HepG2 (cell line): ENCODE measurements around the gene RAB5B. TPM values are rescaled to one million over a fixed set of nuclear protein-coding genes. Genes with fewer than 3 reads are reported as not detected.

Source experiments
- KAT7 ChIP-seq: IDR thresholded peaks from 2 replicates; pipeline ENCODE4 v1.6.1; 2018; ENCODE audit warnings: borderline replicate concordance, missing compliant biosample characterization
- NCOA1 ChIP-seq: sonication (generic); formaldehyde crosslinking; IDR thresholded peaks from 2 replicates; pipeline ENCODE4 v1.9.0; 2021; ENCODE audit warnings: missing genetic modification reagents
- NR2F1 ChIP-seq, 2 experiments: fragments of 450-650 bp in 1 of 2; formaldehyde crosslinking in 1 of 2; IDR thresholded peaks; 2 replicates each; pipeline versions ENCODE4 v1.5.0 to v1.6.1; 2016 to 2020; ENCODE audit warnings: mild to moderate bottlenecking in 1 of 2, missing compliant biosample characterization in 1 of 2, missing genetic modification reagents in 1 of 2, moderate library complexity in 1 of 2
- SIN3A ChIP-seq: IDR thresholded peaks from 2 replicates; pipeline ENCODE4 v1.6.1; 2011; ENCODE audit warnings: low read depth, mild to moderate bottlenecking, control low read depth, low read length, borderline replicate concordance
- SNAI1 ChIP-seq: sonication (generic); formaldehyde crosslinking; IDR thresholded peaks from 2 replicates; pipeline ENCODE4 v1.5.0; 2020; ENCODE audit warnings: mild to moderate bottlenecking, missing genetic modification reagents, borderline replicate concordance
- SP1 ChIP-seq, 2 experiments: fragments of 450-650 bp in 1 of 2; sonication (generic) in 1 of 2; formaldehyde crosslinking in 1 of 2; IDR thresholded peaks; 2 replicates each; pipeline versions ENCODE4 v1.4.0 to v1.6.1; 2016 to 2020; ENCODE audit warnings: missing genetic modification reagents in 1 of 2
- ZNF263 ChIP-seq: sonication (generic); formaldehyde crosslinking; IDR thresholded peaks from 2 replicates; pipeline ENCODE4 v1.4.0; 2020; ENCODE audit warnings: missing genetic modification reagents
- ZNF547 ChIP-seq: sonication (generic); formaldehyde crosslinking; IDR thresholded peaks from 2 replicates; pipeline ENCODE4 v1.5.1; 2020; ENCODE audit warnings: mild to moderate bottlenecking, missing genetic modification reagents
- ZNF557 ChIP-seq: sonication (generic); formaldehyde crosslinking; IDR thresholded peaks from 2 replicates; pipeline ENCODE4 v1.4.0; 2020; ENCODE audit warnings: missing genetic modification reagents
- ZNF564 ChIP-seq: sonication (generic); formaldehyde crosslinking; IDR thresholded peaks from 2 replicates; pipeline ENCODE4 v1.8.1; 2023; ENCODE audit warnings: mild to moderate bottlenecking, missing genetic modification reagents
- ZNF567 ChIP-seq: sonication (generic); formaldehyde crosslinking; IDR thresholded peaks from 2 replicates; pipeline ENCODE4 v1.8.1; 2023; ENCODE audit warnings: mild to moderate bottlenecking, missing genetic modification reagents, borderline replicate concordance
- polyA plus RNA-seq, 8 experiments: library from polyadenylated mRNA; depleted of rRNA in 3 of 8; stranded (reverse) in 7 of 8; unstranded in 1 of 8; fragments of >200 nt; fragmentation: Illumina TruSeq in 4 of 8; extraction: Trizol in 4 of 8; gene quantifications; 2 replicates each; pipeline versions ENCODE4 v1.2.1 to v1.2.3, GENCODE V29; 2011 to 2016; ENCODE audit warnings: low read depth in 4 of 8, missing spikeins in 1 of 8, mixed read lengths in 1 of 8; ENCODE audit not compliant: insufficient read depth in 1 of 8
- total RNA-seq, 5 experiments: library from RNA; depleted of rRNA; stranded (reverse); fragments of >200 nt; fragmentation: Illumina TruSeq; extraction: Trizol; gene quantifications; 2 replicates each; pipeline ENCODE4 v1.2.3, GENCODE V29; 2016; ENCODE audit warnings: low read depth in 1 of 5
- TF ChIP-seq, protein P1 (sequence below): sonication (generic); formaldehyde crosslinking; IDR thresholded peaks from 2 replicates; pipeline ENCODE4 v1.5.1; 2020; ENCODE audit warnings: mild to moderate bottlenecking, missing genetic modification reagents, moderate library complexity
- TF ChIP-seq, protein P2 (sequence below): sonication (generic); formaldehyde crosslinking; IDR thresholded peaks from 2 replicates; pipeline ENCODE4 v1.8.1; 2023; ENCODE audit warnings: mild to moderate bottlenecking, missing genetic modification reagents, borderline replicate concordance
- TF ChIP-seq, protein P3 (sequence below): sonication (generic); formaldehyde crosslinking; IDR thresholded peaks from 2 replicates; pipeline ENCODE4 v1.4.0; 2020; ENCODE audit warnings: missing genetic modification reagents, borderline replicate concordance
- TF ChIP-seq, protein P4 (sequence below): sonication (generic); formaldehyde crosslinking; IDR thresholded peaks from 2 replicates; pipeline ENCODE4 v1.4.0; 2020; ENCODE audit warnings: mild to moderate bottlenecking, low read depth, missing genetic modification reagents

The RAB5B gene
- total and polyA plus RNA-seq, 2 of the 13 experiments (the other 11 are each of a cell fraction or from before 2014, with no cell fraction given): 26.0 to 68.3 TPM

DNA sequence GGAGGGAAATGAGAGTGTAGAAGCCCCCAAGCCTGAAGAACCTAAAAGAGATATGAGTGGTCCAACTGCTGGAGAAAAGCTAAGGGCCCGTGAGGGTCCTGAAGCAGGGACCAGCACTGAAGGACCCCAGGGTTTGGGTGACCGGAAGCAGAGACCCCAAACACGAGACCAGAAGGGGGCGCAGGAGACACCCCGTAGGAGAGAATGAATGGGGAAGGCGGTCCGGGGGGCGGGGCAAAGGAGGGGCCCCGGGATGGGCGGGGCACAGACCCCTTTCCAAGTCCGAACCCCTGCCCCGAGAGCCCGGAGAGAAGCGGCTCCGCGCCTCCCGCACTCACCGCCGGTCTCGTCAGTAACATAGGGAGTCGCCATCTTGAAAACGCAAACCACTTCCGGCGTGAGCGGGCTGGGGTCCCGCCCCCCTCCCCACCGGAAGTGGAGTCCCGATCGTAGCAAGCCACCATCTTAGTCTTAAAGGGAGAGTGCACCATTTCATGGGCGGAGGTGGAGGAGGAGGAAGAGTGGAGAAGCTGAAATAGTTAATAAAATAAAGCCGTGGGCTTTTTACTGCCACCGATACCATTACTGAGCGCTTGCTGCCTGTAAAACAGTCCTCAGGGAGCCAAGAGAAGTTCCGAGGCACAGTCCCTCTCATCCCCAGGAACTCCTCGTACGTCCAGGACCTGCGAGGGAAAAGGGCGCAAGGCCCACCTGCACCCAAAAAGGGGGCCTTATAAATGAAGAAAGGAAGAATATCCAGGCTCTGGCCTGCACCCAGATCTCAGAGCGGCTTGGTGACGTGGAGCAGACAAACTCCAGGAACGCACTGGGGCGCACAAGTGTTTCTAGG, 46.9 kb upstream of the RAB5B start (continued):
- TF ChIP-seq, protein P1, sequence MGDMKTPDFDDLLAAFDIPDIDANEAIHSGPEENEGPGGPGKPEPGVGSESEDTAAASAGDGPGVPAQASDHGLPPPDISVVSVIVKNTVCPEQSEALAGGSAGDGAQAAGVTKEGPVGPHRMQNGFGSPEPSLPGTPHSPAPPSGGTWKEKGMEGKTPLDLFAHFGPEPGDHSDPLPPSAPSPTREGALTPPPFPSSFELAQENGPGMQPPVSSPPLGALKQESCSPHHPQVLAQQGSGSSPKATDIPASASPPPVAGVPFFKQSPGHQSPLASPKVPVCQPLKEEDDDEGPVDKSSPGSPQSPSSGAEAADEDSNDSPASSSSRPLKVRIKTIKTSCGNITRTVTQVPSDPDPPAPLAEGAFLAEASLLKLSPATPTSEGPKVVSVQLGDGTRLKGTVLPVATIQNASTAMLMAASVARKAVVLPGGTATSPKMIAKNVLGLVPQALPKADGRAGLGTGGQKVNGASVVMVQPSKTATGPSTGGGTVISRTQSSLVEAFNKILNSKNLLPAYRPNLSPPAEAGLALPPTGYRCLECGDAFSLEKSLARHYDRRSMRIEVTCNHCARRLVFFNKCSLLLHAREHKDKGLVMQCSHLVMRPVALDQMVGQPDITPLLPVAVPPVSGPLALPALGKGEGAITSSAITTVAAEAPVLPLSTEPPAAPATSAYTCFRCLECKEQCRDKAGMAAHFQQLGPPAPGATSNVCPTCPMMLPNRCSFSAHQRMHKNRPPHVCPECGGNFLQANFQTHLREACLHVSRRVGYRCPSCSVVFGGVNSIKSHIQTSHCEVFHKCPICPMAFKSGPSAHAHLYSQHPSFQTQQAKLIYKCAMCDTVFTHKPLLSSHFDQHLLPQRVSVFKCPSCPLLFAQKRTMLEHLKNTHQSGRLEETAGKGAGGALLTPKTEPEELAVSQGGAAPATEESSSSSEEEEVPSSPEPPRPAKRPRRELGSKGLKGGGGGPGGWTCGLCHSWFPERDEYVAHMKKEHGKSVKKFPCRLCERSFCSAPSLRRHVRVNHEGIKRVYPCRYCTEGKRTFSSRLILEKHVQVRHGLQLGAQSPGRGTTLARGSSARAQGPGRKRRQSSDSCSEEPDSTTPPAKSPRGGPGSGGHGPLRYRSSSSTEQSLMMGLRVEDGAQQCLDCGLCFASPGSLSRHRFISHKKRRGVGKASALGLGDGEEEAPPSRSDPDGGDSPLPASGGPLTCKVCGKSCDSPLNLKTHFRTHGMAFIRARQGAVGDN (CRISPR knock-in tag): peak; percentile 41
- TF ChIP-seq NCOA1 (no peak), KAT7 (CRISPR knock-in tag) (peak; percentile 43), ZNF557 (CRISPR knock-in tag) (peak; percentile 66; the same call in 1 of the 2 replicates), SP1 (IDR thresholded peaks at IDR 0.05) (no peak), SP1 (CRISPR knock-in tag; IDR thresholded peaks at IDR 0.05) (peak; percentile 64; the same call in 1 of the 2 replicates), NR2F1 (CRISPR knock-in tag; IDR thresholded peaks at IDR 0.05) (no peak), SNAI1 (CRISPR knock-in tag) (no peak), ZNF547 (CRISPR knock-in tag) (no peak), ZNF567 (CRISPR knock-in tag) (no peak), ZNF564 (no peak), ZNF263 (CRISPR knock-in tag) (no peak), SIN3A (peak; percentile 50; the same call in 1 of the 2 replicates)
- TF ChIP-seq, protein P2, sequence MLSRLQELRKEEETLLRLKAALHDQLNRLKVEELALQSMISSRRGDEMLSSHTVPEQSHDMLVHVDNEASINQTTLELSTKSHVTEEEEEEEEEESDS (CRISPR knock-in tag): no peak
- TF ChIP-seq, protein P3, sequence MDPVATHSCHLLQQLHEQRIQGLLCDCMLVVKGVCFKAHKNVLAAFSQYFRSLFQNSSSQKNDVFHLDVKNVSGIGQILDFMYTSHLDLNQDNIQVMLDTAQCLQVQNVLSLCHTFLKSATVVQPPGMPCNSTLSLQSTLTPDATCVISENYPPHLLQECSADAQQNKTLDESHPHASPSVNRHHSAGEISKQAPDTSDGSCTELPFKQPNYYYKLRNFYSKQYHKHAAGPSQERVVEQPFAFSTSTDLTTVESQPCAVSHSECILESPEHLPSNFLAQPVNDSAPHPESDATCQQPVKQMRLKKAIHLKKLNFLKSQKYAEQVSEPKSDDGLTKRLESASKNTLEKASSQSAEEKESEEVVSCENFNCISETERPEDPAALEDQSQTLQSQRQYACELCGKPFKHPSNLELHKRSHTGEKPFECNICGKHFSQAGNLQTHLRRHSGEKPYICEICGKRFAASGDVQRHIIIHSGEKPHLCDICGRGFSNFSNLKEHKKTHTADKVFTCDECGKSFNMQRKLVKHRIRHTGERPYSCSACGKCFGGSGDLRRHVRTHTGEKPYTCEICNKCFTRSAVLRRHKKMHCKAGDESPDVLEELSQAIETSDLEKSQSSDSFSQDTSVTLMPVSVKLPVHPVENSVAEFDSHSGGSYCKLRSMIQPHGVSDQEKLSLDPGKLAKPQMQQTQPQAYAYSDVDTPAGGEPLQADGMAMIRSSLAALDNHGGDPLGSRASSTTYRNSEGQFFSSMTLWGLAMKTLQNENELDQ (CRISPR knock-in tag): no peak
- TF ChIP-seq, protein P4, sequence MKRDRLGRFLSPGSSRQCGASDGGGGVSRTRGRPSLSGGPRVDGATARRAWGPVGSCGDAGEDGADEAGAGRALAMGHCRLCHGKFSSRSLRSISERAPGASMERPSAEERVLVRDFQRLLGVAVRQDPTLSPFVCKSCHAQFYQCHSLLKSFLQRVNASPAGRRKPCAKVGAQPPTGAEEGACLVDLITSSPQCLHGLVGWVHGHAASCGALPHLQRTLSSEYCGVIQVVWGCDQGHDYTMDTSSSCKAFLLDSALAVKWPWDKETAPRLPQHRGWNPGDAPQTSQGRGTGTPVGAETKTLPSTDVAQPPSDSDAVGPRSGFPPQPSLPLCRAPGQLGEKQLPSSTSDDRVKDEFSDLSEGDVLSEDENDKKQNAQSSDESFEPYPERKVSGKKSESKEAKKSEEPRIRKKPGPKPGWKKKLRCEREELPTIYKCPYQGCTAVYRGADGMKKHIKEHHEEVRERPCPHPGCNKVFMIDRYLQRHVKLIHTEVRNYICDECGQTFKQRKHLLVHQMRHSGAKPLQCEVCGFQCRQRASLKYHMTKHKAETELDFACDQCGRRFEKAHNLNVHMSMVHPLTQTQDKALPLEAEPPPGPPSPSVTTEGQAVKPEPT (CRISPR knock-in tag): no peak
